Stimulated activated CD4-positive, alpha-beta T cell treated with anti-CD3 and anti-CD28 coated beads, Interleukin-12 subunit alpha, Interleukin-12 subunit beta, amount 100 ng/mL, for 24 hours (primary cell): Measurements from ENCODE around the gene VRK2.

Experiments used
- DNase-seq, 2 experiments: peaks; one replicate each; pipeline ENCODE4 v3.0.0-alpha.2; 2020; ENCODE audit warnings: low read depth in 2 of 2

Gene VRK2

GRCh38 chr2:58046585-58047372 is at the start of gene VRK2:
TSS of gene VRK2 (plus strand) at chr2:58046806. CDS start at chr2:58048832, 2,026 bp downstream.
- peak; percentile 67 to 74 for DNase-seq

- no peak for DNase-seq
Measured at GRCh38 chr2:58006256-58006951, 40.2 kb upstream of the VRK2 start.

- DNase-seq: no peak
Measured at GRCh38 chr2:58006952-58007284, 39.7 kb upstream of the VRK2 start.

- no peak for DNase-seq
Measured at GRCh38 chr2:58010599-58010998, 36.0 kb upstream of the VRK2 start.

- DNase-seq: no peak
Measured at GRCh38 chr2:58019229-58019628, 27.4 kb upstream of the VRK2 start.

GRCh38 chr2:58025150-58025933 is 21.3 kb upstream of the VRK2 start:
- DNase-seq: no peak

GRCh38 chr2:58027029-58027428 is 19.6 kb upstream of the VRK2 start:
- DNase-seq: no peak

- no peak for DNase-seq
Measured at GRCh38 chr2:58030771-58031170, 15.8 kb upstream of the VRK2 start.

GRCh38 chr2:58032016-58032763 is 14.4 kb upstream of the VRK2 start:
- no peak for DNase-seq

GRCh38 chr2:58032764-58033080 is 13.9 kb upstream of the VRK2 start:
- no peak for DNase-seq

- DNase-seq: no peak
Measured at GRCh38 chr2:58033530-58033929, 13.1 kb upstream of the VRK2 start.

- no peak for DNase-seq
Measured at GRCh38 chr2:58035352-58035751, 11.3 kb upstream of the VRK2 start.

GRCh38 chr2:58039170-58039611 is 7.4 kb upstream of the VRK2 start:
- DNase-seq: no peak

- DNase-seq: peak in 1 of 2 experiments; percentile 9
Measured at GRCh38 chr2:58042486-58042970, 4.1 kb upstream of the VRK2 start.

- no peak for DNase-seq
Measured at GRCh38 chr2:58044145-58044544, 2.5 kb upstream of the VRK2 start.

- DNase-seq: no peak
Measured at GRCh38 chr2:58045580-58046334, 849 bp upstream of the VRK2 start.

GRCh38 chr2:58046335-58046584 is 346 bp upstream of the VRK2 start:
- no peak for DNase-seq

- DNase-seq: peak in 1 of 2 experiments; percentile 51
Measured at GRCh38 chr2:58047373-58047935, 848 bp downstream of the VRK2 start.

- DNase-seq: no peak
Measured at GRCh38 chr2:58047961-58048360, 1.4 kb downstream of the VRK2 start.

GRCh38 chr2:58051445-58051844 is 4.8 kb downstream of the VRK2 start:
- no peak for DNase-seq

GRCh38 chr2:58052978-58053377 is 6.4 kb downstream of the VRK2 start:
- DNase-seq: no peak
